Measurements from ENCODE around the gene KIAA0930.

DNA sequence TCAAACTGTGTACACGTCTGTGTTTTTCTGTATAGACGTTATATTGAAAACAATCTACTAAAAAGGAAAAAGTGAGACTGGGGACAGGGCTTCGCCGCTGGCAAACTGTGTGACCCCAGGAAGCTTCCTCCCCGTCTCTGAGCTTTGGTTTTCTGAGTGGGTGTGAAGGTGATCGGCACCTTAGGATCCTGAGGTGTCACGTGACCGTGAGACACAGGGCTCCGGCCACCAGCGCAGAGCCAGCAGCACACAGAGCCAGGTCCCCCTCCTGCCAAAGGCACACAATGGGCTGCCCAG lies 32.0 kb downstream of the KIAA0930 start:
- TF ChIP-seq POLR2AphosphoS5 (IDR thresholded peaks at IDR 0.05; ENCODE audit: low read depth, low read length) (no peak), TAF1 (IDR thresholded peaks at IDR 0.05; ENCODE audit: borderline replicate concordance, insufficient read depth, low read length) (no peak), SIN3A (IDR thresholded peaks at IDR 0.05; ENCODE audit: borderline replicate concordance, insufficient read depth, low read length) (no peak)
